Measurements from ENCODE around the gene VPS33B.

The VPS33B gene

DNA sequence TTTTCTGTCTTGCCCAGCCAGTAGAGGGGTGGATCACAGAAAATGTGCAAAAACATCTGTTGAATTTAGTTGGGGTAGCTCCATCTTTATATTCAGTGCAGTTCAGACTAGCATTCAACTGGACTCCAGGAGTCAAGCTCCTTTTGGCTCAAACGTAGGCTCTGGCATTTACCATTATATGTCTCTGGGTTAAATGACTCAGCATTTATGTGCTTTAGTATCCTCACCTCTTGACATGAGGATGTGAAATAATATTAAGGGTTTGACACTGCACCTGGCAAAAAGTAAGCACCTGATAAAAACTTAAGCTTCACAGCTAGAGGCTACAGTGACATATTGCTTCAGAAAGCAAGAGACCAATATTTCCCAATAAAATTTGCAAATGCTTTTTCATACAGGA is 42.8 kb downstream of the VPS33B start:
- DNase-seq (ENCODE audit: low read depth) = no peak

DNA sequence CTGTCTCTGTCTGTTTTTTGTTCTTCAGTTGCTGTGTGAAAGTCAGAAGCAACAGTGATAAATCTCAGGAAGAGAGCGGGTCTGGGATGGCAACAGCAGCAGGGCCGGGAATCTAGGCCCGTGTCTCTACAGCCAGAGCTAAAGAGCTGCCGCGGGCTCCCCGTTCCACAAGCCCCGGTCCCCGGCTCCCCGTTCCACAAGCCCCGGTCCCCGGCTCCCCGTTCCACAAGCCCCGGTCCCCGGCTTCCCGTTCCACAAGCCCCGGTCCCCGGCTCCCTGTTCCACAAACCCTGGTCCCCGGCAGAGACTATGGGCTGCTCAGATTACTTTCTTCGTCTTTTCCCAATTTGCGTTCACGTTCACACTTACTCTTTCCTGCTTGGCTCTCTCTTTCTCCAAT is 48.2 kb downstream of the VPS33B start:
- DNase-seq (ENCODE audit: low read depth) = no peak

DNA sequence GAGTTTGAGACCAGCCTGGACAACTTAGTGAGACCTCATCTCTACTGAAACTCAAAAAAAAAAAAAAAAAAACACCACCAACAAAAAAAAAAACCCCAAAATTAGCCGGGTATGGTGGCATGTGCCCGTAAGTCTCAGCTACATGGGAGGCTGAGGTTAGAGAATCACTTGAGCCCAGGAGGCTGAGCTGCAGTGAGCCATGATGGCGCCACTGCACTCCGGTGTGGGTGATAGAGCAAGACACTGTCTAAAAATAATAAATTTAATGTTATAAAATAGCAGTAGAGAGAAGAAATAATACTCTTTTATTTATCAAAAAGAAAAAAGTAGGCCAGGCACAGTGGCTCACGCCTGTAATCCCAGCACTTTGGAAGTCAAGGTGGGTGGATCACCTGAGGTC is 50.3 kb downstream of the VPS33B start:
- no peak for DNase-seq (ENCODE audit: low read depth)

DNA sequence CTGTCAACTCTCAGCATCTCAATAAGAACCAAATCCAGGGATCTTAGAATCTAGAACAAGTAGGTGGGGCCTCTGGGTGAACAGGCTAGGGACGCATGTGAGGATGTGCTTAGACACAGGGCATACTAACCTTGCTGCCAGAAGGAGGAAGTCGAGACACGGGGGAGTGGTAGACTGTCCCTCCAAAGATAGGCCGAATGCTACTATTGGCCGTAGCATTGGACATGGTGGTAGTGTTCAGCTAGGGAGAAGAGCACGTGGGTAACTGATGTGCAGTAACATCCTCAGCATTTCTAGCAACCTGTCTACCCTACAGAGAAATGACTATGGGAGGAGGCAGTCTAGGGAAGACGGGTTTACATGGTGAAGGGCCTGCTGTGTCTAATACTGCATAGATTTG is 52.1 kb downstream of the VPS33B start:
- DNase-seq (ENCODE audit: low read depth) = no peak

DNA sequence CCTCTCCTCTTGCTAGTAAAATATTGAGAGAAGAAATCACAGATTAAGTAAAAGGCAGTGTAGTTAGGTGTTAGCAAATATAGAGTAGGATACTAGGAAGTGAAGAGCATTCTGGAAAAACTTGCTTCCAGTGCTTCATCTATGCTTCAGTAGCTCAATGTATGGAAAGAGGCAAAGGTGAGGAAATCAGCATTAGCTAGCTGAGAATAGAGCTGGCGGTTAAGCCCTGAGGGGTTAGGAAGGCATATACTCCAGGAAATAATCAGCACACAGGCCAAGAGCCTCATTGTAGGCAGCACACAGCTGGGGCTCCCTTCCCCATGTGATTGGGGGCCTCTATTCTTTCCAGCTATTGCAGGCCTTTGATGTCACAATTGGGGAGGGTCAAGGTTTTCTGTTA is 54.0 kb downstream of the VPS33B start:
- no peak for DNase-seq (ENCODE audit: low read depth)

DNA sequence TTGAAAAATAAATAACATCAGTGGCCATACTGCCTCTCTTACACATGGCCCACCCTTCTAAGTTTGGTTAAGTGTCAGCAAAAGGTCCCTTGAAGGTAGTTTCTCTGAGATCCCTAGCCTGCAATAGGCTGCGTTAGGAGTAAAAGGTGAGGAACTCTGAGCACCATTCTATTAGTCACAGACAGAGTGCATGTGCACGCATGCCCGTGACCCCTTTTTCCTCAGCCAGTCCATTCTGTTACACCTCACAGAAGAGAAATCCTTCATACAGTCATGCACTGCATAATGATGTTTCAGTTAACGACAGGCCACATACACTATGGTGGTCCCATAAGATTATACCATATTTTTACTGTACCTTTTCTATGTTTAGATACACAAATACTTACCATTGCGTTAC is 55.2 kb downstream of the VPS33B start:
- no peak for DNase-seq (ENCODE audit: low read depth)

DNA sequence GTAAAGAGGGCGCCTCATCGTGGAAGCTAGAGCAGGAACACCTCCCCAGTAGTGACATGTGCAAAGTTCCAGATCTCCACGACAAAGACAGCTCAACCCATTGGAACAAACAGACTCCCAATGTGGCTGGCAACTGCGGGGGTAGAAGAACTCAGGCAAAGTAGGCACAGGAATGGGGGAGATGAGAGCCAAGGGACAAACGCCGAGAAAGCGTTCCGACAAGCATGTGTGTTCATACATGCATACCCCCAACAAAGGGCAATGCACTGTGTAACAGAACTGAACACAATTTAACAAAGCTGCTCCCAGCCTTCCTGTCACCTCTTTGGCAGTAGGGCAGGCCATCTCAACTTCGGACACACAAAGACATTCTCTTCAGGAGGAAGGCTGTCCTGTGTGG is 56.1 kb downstream of the VPS33B start:
- no peak for DNase-seq (ENCODE audit: low read depth)

DNA sequence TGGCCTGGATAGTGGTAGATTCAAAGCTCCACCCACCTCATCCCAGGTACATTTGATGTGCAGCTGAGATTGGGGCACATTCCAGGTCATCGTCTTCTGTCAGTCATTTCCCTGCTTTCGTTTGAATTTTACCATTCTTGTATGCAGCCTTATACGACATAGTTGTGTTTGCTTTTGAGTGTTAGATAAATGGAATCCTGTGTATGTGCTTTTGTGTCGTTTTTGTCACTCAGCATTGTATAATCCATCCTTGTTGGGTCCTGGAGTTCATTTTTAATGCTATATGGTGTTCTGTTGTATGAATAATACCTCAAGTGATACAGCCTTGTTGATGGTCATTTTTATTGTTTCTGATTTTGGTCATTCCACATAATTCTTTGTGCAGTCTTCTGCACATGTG is 60.4 kb downstream of the VPS33B start:
- DNase-seq (ENCODE audit: low read depth) = no peak

DNA sequence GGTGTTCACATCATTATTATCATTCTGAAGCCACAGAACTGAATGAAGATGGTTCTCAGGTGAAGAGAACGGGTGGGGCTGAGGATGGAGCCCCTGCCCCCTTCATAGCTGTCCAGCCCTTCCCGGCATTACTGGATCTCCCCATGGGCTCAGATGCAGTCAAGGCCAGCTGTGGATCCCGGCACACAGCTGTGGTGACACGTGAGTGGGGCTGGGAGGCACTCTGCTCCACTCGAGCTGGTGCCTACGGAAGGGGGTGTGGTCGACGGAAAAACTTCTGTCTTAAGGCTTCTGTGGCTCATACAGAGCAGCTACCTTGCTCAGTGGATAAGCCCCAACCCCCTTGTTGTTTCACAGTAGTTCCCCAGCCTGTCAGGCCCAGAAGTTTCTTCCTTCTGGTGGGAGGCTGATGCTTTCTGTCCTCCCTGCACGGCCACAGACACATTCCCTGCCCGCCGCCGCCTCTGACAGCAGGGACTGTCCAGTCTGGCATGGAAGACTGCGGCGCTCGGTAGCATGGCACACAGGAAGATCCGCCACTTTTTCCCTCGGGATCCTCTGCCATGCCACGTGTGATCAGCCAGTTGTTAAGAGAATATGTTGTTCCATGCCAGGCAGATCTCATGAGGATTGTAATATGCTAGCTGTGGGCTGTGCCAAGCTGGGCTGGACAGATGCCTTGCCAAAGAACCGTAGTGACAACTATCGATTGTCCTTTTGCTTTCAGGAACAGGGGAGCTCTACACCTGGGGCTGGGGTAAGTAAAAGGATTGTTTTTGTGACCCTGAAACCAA is 61.9 kb downstream of the VPS33B start:
- DNase-seq (ENCODE audit: low read depth) = no peak

DNA sequence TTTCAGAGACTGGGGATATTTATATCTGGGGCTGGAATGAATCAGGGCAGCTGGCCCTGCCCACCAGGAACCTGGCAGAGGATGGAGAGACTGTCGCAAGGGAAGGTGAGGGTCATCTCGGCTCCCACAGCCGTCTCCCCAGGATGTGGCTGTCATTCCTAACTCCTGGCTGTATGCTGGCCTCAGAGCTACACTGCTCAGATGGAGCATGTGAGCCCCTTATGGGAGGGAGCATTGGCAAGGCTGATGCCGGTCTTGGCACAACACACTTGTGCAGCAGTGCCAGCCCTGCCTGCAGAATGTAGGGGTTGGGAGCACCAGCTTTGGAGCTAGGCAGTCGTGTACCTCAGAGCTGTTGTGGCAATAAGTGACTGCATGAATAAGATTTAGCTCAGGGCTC is 62.5 kb downstream of the VPS33B start:
- no peak for DNase-seq (ENCODE audit: low read depth)

DNA sequence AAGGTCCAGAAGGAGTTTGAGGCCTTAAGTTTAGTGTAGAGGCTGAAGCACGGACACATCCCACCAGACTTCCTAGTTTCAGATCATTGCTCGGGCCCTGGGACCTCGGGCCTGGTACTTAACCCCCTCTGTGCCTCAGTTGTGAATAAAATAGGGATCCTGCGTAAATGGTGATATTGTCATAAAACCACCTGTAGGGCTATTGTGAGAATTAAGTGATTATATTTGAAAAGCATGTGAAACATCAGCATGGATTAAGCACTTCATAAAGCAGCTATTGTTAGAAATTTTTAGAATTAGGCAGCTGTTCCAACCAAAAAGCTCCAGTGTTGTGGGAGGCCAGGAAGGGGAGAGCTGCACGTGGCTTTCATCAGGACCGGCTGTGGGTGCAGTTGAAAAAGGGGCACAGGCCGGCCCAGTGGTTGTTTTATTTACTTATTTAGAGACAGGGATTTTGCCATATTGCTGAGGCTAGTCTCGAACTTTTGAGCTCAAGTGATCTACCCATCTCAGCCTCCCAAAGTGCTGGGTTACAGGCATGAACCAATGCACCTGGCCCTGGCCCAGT is 63.3 kb downstream of the VPS33B start:
- DNase-seq (ENCODE audit: low read depth) = no peak

DNA sequence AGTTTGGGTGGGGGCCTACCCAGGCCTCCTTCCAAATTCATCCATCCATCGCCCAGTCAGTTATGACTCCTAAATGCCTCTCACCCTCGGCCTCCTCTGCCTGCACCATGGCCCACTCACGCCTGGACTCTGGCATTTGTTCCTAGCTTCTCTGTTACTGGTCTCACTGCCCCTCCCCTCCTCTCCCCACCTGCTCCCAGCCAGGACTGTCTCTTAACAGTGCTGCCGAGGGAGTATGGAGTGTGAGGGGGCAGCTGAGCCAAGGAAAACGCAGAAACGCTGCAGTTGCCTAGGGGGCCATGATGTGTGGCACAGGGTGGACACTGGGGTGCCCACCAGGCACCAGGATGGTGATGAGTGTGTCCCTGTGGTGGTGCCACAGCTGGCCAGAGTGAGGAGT is 64.6 kb downstream of the VPS33B start:
- DNase-seq (ENCODE audit: low read depth) = no peak

DNA sequence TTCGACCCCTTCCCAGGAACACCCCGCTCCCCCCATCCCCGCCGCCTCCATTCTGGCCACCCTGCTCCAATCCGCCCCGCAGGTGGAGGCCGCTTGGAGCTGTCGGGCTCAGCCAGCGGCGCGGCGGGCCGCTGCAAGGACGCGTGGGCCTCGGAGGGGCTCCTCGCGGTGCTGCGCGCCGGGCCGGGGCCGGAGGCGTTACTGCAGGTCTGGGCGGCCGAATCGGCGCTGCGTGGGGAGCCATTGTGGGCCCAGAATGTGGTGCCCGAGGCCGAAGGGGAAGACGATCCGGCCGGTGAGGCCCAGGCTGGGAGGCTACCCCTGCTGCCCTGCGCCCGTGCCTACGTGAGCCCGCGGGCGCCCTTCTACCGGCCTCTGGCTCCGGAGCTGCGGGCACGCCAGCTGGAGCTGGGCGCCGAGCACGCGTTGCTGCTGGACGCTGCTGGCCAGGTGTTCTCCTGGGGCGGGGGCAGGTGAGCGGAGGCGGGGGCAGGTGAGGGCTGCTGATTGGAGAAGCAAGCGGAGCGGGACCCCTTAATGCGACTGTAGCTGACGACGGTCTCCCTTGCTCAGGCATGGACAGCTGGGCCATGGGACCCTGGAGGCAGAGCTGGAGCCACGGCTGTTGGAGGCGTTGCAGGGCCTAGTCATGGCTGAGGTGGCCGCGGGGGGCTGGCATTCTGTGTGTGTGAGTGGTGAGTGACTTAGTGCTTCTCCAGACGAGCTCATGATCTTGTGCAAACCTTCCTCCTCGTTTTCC is 65.2 kb downstream of the VPS33B start:
- DNase-seq (ENCODE audit: low read depth) = no peak

DNA sequence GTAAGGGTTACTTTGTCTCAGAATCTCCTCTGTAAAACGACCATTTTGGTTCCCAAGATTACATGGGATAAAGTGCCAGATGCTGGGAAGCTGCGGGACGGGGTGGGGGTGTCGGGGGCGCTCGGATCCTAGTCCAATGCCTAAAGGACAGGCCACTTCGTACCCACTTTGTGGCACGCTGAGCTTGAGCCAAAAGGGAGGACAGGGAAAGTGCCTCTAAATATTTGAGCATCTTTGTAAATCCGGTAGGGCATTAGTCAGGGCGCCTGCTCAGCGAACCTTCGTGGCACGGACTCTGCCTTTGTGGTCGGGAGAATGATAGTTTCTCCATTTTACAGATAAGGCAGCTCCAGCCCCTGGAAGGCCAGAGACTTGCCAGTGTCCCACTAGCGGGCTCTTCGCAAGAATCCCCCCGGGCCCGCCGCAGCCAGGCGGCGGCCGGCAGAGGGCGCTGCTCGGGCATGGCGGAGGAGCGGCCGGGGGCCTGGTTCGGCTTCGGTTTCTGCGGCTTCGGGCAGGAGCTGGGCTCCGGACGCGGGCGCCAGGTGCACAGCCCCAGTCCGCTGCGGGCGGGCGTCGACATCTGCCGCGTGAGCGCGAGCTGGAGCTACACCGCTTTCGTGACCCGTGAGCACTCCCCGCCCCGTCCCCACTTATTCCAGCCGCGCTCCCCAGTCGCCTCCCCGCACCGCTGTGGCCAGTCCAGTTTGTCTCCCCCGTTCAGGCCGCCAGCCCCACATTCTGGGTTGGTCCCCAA is 65.9 kb downstream of the VPS33B start:
- DNase-seq (ENCODE audit: low read depth) = peak; percentile 29

DNA sequence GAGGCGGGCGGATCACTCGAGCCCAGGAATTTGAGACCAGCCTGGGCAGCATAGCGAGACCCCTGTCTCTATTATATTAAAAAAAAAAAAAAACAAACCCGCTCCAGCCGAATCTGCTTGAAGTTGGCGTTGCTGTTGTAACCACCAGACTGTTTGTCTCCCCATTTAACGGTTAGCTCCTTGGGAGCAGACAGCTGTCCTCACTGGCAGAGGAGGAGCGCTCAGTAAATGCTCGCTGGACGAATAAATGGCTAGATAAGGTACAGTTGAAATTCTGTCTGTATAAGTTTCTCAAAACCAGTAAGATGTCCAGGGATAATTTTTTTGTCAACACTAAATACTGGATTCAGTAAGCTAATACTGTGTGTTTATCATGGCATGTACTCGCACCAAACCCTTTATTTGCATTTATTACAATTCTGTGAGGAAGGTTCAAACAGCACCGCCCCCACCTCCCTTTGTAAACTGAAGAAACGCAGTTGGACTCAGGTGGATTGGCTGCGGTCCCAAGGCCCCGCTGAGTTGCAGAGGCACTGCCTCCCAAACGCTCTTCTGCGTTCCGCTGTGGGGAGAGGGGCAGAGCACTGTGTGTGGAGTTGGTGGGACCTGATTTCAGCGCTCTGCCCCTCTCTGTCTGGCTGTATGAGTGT is 66.6 kb downstream of the VPS33B start:
- DNase-seq (ENCODE audit: low read depth) = no peak

DNA sequence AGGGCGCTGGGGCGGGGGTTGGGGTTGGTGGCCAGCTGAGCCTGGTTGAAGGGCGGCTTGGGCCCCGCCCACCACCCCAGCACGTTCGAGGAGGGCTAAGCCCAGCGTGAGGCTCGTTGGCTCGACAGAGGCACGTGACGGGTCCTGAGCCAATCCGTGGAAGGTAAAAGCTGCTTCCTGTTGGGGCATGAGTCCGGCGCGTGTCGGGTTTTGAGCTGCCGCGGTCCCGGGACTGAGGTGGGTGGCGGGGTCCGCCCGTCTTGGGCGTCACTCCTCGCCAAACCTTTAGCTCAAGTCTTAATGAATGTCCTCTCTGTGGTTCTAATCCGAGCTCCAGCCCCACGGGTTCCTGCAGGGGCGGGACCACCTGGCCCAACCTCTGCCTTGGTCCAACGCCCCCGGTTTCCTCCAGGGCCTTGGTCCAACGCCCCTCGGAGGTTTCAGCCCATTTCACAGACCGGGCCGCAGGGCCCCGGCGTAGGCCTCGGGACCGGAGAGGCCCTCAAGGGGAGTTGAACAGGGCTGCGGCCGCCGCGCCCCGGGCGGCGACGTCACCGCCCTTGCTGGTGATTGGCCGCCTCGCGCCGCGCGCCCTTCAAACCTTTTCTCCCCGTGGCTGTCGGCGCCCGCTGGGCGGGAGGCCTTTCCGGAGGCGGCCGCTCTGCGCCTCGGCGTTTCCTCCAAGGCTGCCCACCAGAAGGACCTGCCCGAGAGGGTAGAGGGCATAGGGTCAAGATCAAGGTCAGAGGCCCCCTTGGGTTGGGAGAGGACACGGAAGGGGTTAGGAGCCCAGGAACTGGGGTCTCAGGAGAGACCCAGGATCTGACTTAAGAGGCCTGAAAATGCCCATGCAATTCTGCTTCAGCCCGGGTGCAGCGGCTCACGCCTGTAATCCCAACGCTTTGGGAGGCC is 67.4 kb downstream of the VPS33B start, which contains the start of gene RCCD1:
Gene RCCD1, plus strand, starts transcription at position 173 of the 912 bp plus-strand sequence. CDS start 1,851 bp downstream, outside the sequence.
- DNase-seq (ENCODE audit: low read depth) = peak; percentile 83

DNA sequence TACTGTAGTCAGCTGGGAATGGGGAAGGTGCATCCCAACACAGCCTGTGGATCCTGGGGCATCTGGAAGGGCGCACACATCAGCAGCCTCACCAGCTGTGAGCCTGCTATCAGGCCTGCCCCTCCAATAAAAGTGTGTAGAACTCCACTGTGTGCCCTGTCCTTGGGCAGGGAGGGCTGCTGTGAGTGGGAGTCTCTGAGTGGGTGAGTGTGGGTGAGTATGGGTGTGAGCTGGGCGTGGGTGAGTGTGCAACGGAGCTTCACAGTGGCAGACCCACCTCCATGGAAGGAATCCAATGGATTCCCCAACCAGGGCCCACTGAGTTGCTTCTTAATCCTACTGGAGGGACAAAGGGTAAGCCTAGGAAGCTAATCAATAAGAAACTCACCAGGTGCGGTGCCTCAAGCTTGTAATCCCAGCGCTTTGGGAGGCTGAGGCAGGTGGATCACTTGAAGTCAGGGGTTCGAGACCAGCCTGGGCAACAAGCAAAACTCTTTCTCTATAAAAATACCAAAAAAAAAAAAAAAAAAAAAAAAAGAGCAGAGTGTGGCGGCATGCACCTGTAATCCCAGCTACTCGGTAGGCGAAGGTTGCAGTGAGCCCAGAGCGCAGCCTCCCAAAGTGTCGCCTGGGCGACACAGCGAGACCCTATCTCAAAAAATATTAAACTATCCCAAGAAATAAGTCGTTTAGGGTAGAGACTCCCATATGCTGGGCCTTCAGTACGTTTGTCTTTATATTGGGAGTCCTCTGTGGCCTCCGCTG is 68.3 kb downstream of the VPS33B start:
- no peak for DNase-seq (ENCODE audit: low read depth)

DNA sequence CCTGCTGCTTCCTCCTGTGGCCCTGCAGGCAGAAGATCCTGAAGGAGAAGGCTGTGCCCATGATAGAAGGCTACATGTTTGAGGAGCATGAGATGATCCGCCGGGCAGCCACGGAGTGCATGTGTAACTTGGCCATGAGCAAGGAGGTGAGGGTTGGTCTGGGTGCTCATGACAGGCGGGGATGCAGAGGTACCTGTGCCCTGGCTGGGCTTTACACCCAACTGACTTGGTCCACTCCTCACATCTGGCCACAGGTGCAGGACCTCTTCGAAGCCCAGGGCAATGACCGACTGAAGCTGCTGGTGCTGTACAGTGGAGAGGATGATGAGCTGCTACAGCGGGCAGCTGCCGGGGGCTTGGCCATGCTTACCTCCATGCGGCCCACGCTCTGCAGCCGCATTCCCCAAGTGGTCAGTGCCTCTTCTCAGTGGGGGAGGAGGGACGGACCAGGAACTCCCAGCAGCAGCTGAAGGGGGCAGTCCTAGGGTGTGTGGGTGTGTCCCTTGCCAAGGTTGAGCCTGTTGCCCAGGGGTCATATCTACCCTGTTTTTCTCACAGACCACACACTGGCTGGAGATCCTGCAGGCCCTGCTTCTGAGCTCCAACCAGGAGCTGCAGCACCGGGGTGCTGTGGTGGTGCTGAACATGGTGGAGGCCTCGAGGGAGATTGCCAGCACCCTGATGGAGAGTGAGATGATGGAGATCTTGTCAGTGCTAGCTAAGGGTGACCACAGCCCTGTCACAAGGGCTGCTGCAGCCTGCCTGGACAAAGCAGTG is 69.3 kb downstream of the VPS33B start:
- no peak for DNase-seq (ENCODE audit: low read depth)

DNA sequence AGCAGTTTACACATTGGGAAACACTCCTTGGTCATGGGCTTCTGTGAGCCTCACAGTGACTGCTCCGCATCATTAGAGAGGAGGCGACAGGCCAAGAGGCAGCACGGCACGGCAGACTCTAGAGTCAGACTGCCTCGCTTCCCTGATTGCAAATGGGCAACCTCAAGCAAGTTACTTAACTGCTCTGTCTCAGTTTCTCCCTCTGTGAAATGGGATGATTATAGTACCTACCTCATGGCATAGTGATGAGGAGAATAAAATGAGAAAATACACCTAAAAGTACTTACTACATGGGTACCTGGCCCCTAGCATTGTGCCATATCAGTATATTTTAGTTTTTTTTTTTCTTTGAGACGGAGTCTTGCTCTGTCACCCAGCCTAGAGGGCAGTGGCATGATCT is 71.7 kb downstream of the VPS33B start:
- no peak for DNase-seq (ENCODE audit: low read depth)

Data from T-helper 22 cell (primary cell).